WTC11 (cell line): ENCODE data around the gene FETUB. TPM values are rescaled to one million over a fixed set of nuclear protein-coding genes. Genes with fewer than 3 reads are reported as not detected.

Experiments used
- ATAC-seq: fragments of 200-7000 bp; cut with Tn5 transposase; 2 replicates; pipeline ENCODE4 v1.10.0; 2021; ENCODE audit warnings: mild to moderate bottlenecking, moderate library complexity
- CTCF ChIA-PET: fragments of 300-600 bp; sonication (Branson Sonifier 250); formaldehyde crosslinking; loops from one replicate; lab custom pipeline; 2021; ENCODE audit warnings: antibody characterized with exemption; lab: Charles Lee
- POLR2A ChIA-PET: fragments of 350-600 bp; sonication (Branson Sonifier 250); formaldehyde crosslinking; loops from one replicate; lab custom pipeline; 2021; ENCODE audit warnings: antibody characterized with exemption; lab: Charles Lee
- DNase-seq: peaks from one replicate; pipeline ENCODE4 v3.0.0; 2021; ENCODE audit warnings: low spot score
- H3K27ac Mint-ChIP-seq: 2 replicates; pipeline ENCODE4 v1.8.0; 2021; ENCODE audit warnings: mixed read lengths
- H3K27me3 Mint-ChIP-seq: 2 replicates; pipeline ENCODE4 v1.8.0; 2021; ENCODE audit warnings: low read depth, mild to moderate bottlenecking, moderate library complexity, mixed read lengths
- H3K36me3 Mint-ChIP-seq: 2 replicates; pipeline ENCODE4 v1.8.0; 2021; ENCODE audit warnings: mixed read lengths
- H3K4me1 Mint-ChIP-seq: 2 replicates; pipeline ENCODE4 v1.8.0; 2022; ENCODE audit warnings: mixed read lengths
- H3K4me3 Mint-ChIP-seq: 2 replicates; pipeline ENCODE4 v1.8.0; 2021; ENCODE audit warnings: mild to moderate bottlenecking, moderate library complexity, mixed read lengths
- H3K9me3 Mint-ChIP-seq: 2 replicates; pipeline ENCODE4 v1.8.0; 2021; ENCODE audit warnings: mixed read lengths
- ATF1 ChIP-seq: sonication (generic); formaldehyde crosslinking; IDR thresholded peaks from 2 replicates; pipeline ENCODE4 v1.8.1; 2023; ENCODE audit warnings: mild to moderate bottlenecking, moderate library complexity, missing genetic modification reagents
- CTCF ChIP-seq: fragments of 200-600 bp; IDR thresholded peaks from 2 replicates; pipeline ENCODE4 v1.8.0; 2022; ENCODE audit warnings: antibody characterized with exemption
- E2F4 ChIP-seq: sonication (generic); formaldehyde crosslinking; IDR thresholded peaks from 2 replicates; pipeline ENCODE4 v1.8.1; 2022; ENCODE audit warnings: low read depth, mild to moderate bottlenecking, moderate library complexity, missing genetic modification reagents, borderline replicate concordance
- EMX1 ChIP-seq: fragments of 250-450 bp; sonication (Bioruptor Pico); IDR thresholded peaks from 2 replicates; pipeline ENCODE4 v1.8.0; 2021; ENCODE audit warnings: mild to moderate bottlenecking
- ESRRA ChIP-seq: sonication (generic); formaldehyde crosslinking; IDR thresholded peaks from 2 replicates; pipeline ENCODE4 v1.8.1; 2022; ENCODE audit warnings: mild to moderate bottlenecking, missing genetic modification reagents, borderline replicate concordance
- HMGA2 ChIP-seq: fragments of 250-450 bp; sonication (Bioruptor Pico); IDR thresholded peaks from 2 replicates; pipeline ENCODE4 v1.4.0; 2021; ENCODE audit warnings: mild to moderate bottlenecking, moderate library complexity
- MXD4 ChIP-seq: fragments of 250-450 bp; sonication (Bioruptor Pico); IDR thresholded peaks from 2 replicates; pipeline ENCODE4 v1.8.0; 2021; ENCODE audit warnings: mild to moderate bottlenecking, moderate library complexity, borderline replicate concordance
- NR3C1 ChIP-seq: sonication (generic); formaldehyde crosslinking; conservative IDR thresholded peaks from 2 replicates; pipeline ENCODE4 v1.8.1; 2023; ENCODE audit warnings: low read depth, mild to moderate bottlenecking, missing genetic modification reagents
- SP1 ChIP-seq: sonication (generic); formaldehyde crosslinking; conservative IDR thresholded peaks from 2 replicates; pipeline ENCODE4 v1.8.1; 2022; ENCODE audit warnings: missing genetic modification reagents
- ZMAT4 ChIP-seq: fragments of 250-450 bp; sonication (Bioruptor Pico); IDR thresholded peaks from 2 replicates; pipeline ENCODE4 v1.9.0; 2021; ENCODE audit warnings: mild to moderate bottlenecking
- ZNF281 ChIP-seq: sonication (generic); formaldehyde crosslinking; IDR thresholded peaks from 2 replicates; pipeline ENCODE4 v1.8.0; 2023; ENCODE audit warnings: mild to moderate bottlenecking, missing genetic modification reagents
- total RNA-seq: library from RNA; stranded (reverse); gene quantifications from 3 replicates; pipeline ENCODE4 v1.2.3, GENCODE V29; 2021
- TF ChIP-seq, protein P1 (sequence below): sonication (generic); formaldehyde crosslinking; IDR thresholded peaks from 2 replicates; pipeline ENCODE4 v1.8.1; 2022; ENCODE audit warnings: low read depth, missing genetic modification reagents, borderline replicate concordance
- TF ChIP-seq, protein P2 (sequence below): sonication (generic); formaldehyde crosslinking; IDR thresholded peaks from 2 replicates; pipeline ENCODE4 v1.8.0; 2022; ENCODE audit warnings: mild to moderate bottlenecking, missing genetic modification reagents
- TF ChIP-seq, protein P3 (sequence below): sonication (generic); formaldehyde crosslinking; IDR thresholded peaks from 2 replicates; pipeline ENCODE4 v1.8.1; 2022; ENCODE audit warnings: mild to moderate bottlenecking, moderate library complexity, missing genetic modification reagents

The FETUB gene
- total RNA-seq, 1 experiment from 2014 or later, result not detected

DNA sequence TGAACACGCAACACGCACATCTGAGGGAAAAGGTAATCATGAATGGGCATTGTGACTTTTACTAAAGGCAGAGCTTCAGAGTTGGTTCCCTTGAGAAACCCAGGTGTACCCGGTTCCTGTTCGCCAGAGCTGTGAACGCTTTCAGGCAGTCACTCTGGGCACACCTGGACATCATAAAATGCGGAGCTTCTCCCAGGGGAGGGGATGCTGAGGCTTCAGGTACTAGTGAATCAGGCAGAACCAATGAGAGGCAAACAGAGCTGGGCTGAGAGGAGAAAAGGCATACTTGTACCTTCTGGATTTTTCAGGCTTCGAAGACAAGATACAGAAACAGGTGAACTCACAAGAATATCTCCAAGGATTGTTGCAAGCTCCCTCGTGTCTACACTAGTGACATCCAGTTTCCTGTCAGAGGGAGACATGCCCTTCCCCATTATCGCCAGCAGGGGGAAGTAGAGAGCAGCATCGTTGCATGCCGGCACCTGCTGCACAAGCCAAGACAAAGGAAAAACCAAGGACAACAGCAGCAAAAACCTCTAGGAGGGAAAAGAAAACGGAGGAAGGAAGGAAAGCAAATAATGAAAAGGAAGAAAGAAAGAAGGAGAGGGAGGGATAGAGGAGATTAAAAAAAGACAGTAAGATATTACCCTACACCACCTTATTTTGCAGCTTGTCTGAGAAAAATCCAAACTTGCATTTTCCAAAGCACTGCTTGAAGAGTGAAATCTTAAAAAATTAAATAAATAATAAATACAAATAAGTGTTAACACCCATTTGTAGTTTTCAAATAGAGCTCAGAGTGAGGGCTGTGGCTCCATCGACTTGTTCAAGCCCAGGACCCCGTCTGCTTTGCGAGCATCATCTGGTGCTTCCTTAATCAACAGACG, 25.4 kb upstream of the FETUB start:
- ATAC-seq (peak; percentile 71), DNase-seq (peak; percentile 88)
- Mint-ChIP-seq H3K27me3 (peaks cover 25% of the 10 kb centered on the region), H3K36me3 (no peaks in the 10 kb centered on the region), H3K27ac (no peak overlapping the region; the same call in 1 of the 2 replicates), H3K9me3 (no peaks in the 10 kb centered on the region), H3K4me3 (no peak overlapping the region), H3K4me1 (peaks cover 18% of the 10 kb centered on the region)
- POLR2A ChIA-PET, result interaction anchor here (0.9 to 2.8 kb wide), 4 partner anchors 18 to 168 kb away, joined by 3 to 14 read pairs (median 4); partner anchors contain the start of genes DNAJB11 and EIF4A2
- CTCF ChIA-PET, result interaction anchor here (0.6 to 4.7 kb wide), 57 partner anchors 8 to 1032 kb away, joined by 3 to 87 read pairs (median 5); partner anchors contain the start of genes CRYGS, DNAJB11, EIF4A2 and FETUB
- TF ChIP-seq CTCF (peak; percentile 91), EMX1 (no peak)

GRCh38 chr3:186616299-186616617, 23.9 kb upstream of the FETUB start:
- ChIA-PET CTCF (interaction anchor here (0.6 to 4.7 kb wide), 17 partner anchors 13 to 639 kb away, joined by 3 to 81 read pairs (median 7); no protein-coding TSS in a partner anchor), POLR2A (interaction anchor here (2.8 kb wide), 1 partner anchor 167 kb away, joined by 14 read pairs; the partner anchor contains the start of gene EIF4A2)
- no peak for ATAC-seq
- Mint-ChIP-seq H3K4me3 (no peak overlapping the region), H3K4me1 (peaks cover 18% of the 10 kb centered on the region), H3K36me3 (no peaks in the 10 kb centered on the region), H3K9me3 (no peaks in the 10 kb centered on the region), H3K27me3 (peaks cover 25% of the 10 kb centered on the region), H3K27ac (no peak overlapping the region)
- DNase-seq, result no peak
- TF ChIP-seq MXD4 (CRISPR knock-in tag) (no peak), ZNF281 (CRISPR knock-in tag) (no peak), ATF1 (no peak), ESRRA (CRISPR knock-in tag) (no peak), ZMAT4 (CRISPR knock-in tag) (no peak), E2F4 (CRISPR knock-in tag) (no peak), NR3C1 (no peak), HMGA2 (CRISPR knock-in tag) (no peak), SP1 (no peak)
- TF ChIP-seq, protein P1, sequence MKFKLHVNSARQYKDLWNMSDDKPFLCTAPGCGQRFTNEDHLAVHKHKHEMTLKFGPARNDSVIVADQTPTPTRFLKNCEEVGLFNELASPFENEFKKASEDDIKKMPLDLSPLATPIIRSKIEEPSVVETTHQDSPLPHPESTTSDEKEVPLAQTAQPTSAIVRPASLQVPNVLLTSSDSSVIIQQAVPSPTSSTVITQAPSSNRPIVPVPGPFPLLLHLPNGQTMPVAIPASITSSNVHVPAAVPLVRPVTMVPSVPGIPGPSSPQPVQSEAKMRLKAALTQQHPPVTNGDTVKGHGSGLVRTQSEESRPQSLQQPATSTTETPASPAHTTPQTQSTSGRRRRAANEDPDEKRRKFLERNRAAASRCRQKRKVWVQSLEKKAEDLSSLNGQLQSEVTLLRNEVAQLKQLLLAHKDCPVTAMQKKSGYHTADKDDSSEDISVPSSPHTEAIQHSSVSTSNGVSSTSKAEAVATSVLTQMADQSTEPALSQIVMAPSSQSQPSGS (CRISPR knock-in tag), result no peak
- TF ChIP-seq, protein P2, sequence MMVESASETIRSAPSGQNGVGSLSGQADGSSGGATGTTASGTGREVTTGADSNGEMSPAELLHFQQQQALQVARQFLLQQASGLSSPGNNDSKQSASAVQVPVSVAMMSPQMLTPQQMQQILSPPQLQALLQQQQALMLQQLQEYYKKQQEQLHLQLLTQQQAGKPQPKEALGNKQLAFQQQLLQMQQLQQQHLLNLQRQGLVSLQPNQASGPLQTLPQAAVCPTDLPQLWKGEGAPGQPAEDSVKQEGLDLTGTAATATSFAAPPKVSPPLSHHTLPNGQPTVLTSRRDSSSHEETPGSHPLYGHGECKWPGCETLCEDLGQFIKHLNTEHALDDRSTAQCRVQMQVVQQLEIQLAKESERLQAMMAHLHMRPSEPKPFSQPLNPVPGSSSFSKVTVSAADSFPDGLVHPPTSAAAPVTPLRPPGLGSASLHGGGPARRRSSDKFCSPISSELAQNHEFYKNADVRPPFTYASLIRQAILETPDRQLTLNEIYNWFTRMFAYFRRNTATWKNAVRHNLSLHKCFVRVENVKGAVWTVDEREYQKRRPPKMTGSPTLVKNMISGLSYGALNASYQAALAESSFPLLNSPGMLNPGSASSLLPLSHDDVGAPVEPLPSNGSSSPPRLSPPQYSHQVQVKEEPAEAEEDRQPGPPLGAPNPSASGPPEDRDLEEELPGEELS, result no peak
- TF ChIP-seq, protein P3, sequence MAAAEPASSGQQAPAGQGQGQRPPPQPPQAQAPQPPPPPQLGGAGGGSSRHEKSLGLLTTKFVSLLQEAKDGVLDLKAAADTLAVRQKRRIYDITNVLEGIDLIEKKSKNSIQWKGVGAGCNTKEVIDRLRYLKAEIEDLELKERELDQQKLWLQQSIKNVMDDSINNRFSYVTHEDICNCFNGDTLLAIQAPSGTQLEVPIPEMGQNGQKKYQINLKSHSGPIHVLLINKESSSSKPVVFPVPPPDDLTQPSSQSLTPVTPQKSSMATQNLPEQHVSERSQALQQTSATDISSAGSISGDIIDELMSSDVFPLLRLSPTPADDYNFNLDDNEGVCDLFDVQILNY (CRISPR knock-in tag), result no peak
- TF ChIP-seq, all 79 proteins: peak for 0
